ENCODE results near the gene PTPRT. TPM values are rescaled to one million over a fixed set of nuclear protein-coding genes. Genes with fewer than 3 reads are reported as not detected.

The PTPRT gene
- total and polyA plus RNA-seq, 4 donors: 0.14 to 2.8 (median 0.40) TPM

DNA sequence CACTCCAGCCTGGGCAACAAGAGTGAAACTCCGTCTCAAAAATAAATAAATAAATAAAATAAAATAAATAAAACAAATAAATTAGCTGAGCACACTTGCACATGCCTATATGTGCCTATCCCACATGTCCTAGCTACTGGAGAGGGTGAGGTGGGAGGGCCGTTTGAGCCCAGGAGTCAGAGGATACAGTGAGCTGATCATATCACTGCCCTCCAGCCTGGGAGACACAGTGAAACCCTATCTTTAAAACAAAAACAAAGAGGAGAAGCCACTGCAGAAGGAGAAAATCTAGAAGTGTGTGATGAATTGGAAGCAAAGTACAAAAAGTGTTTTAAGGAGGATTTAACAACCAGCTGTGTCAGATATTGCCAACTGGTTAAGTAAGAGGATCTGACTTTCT is 728.4 kb downstream of the PTPRT start:
- no peaks in the 10 kb centered on the region for H3K9me3 ChIP-seq (ENCODE audit: control insufficient read depth in 4 of 4, low read length in 3 of 4)
- H3K36me3 ChIP-seq (ENCODE audit: control insufficient read depth in 4 of 4, insufficient read depth in 3 of 4, low read depth in 1 of 4, low read length in 3 of 4): no peaks in the 10 kb centered on the region
- no peak overlapping the region for H3K4me3 ChIP-seq (ENCODE audit: low read depth in 1 of 3, low read length in 3 of 3)
- no peak overlapping the region for H3K27ac ChIP-seq (ENCODE audit: low read depth in 1 of 2, low read length in 2 of 2)
- no peaks in the 10 kb centered on the region for H3K27me3 ChIP-seq (ENCODE audit: control insufficient read depth in 4 of 4, insufficient read depth in 4 of 4, low read length in 3 of 4)
- 68% methylated on average over 2 of the region's 2 CpGs for WGBS
- H3K4me1 ChIP-seq (ENCODE audit: control insufficient read depth in 4 of 4, insufficient read depth in 4 of 4, low read length in 3 of 4): no peaks in the 10 kb centered on the region
- H3K9ac ChIP-seq (ENCODE audit: low read depth in 1 of 2, low read length in 2 of 2): no peak overlapping the region
- TF ChIP-seq EGR1 (IDR thresholded peaks at IDR 0.05; ENCODE audit: low read depth in 2 of 2): no peak
- TF ChIP-seq YY1 (IDR thresholded peaks at IDR 0.05): no peak
- TF ChIP-seq JUND (IDR thresholded peaks at IDR 0.05): no peak
- TF ChIP-seq, protein P1, sequence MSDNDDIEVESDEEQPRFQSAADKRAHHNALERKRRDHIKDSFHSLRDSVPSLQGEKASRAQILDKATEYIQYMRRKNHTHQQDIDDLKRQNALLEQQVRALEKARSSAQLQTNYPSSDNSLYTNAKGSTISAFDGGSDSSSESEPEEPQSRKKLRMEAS (IDR thresholded peaks at IDR 0.05): no peak
- TF ChIP-seq HNF4G (IDR thresholded peaks at IDR 0.05): no peak
- TF ChIP-seq ATF3 (IDR thresholded peaks at IDR 0.05): no peak
- TF ChIP-seq RXRA (IDR thresholded peaks at IDR 0.05): no peak
- TF ChIP-seq RAD21 (IDR thresholded peaks at IDR 0.05): no peak
- no peak for DNase-seq (ENCODE audit: low spot score)

GRCh38 chr20:42447270-42447669 is 742.4 kb downstream of the PTPRT start:
- TF ChIP-seq YY1 (IDR thresholded peaks at IDR 0.05): no peak
- no peak for TF ChIP-seq FOXA1 (IDR thresholded peaks at IDR 0.05)
- TF ChIP-seq, protein P2, sequence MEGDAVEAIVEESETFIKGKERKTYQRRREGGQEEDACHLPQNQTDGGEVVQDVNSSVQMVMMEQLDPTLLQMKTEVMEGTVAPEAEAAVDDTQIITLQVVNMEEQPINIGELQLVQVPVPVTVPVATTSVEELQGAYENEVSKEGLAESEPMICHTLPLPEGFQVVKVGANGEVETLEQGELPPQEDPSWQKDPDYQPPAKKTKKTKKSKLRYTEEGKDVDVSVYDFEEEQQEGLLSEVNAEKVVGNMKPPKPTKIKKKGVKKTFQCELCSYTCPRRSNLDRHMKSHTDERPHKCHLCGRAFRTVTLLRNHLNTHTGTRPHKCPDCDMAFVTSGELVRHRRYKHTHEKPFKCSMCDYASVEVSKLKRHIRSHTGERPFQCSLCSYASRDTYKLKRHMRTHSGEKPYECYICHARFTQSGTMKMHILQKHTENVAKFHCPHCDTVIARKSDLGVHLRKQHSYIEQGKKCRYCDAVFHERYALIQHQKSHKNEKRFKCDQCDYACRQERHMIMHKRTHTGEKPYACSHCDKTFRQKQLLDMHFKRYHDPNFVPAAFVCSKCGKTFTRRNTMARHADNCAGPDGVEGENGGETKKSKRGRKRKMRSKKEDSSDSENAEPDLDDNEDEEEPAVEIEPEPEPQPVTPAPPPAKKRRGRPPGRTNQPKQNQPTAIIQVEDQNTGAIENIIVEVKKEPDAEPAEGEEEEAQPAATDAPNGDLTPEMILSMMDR (IDR thresholded peaks at IDR 0.05; ENCODE audit: low read depth, low read length, missing input control): no peak
- TF ChIP-seq REST (IDR thresholded peaks at IDR 0.05): no peak
- no peak for TF ChIP-seq JUND (IDR thresholded peaks at IDR 0.05)
- Histone ChIP-seq H3K27me3 (ENCODE audit: control insufficient read depth in 4 of 4, insufficient read depth in 4 of 4, low read length in 3 of 4) (no peaks in the 10 kb centered on the region), H3K36me3 (ENCODE audit: control insufficient read depth in 4 of 4, insufficient read depth in 3 of 4, low read depth in 1 of 4, low read length in 3 of 4) (no peaks in the 10 kb centered on the region), H3K27ac (ENCODE audit: low read depth in 1 of 2, low read length in 2 of 2) (no peak overlapping the region), H3K4me3 (ENCODE audit: low read depth in 1 of 3, low read length in 3 of 3) (no peak overlapping the region), H3K9me3 (ENCODE audit: control insufficient read depth in 4 of 4, low read length in 3 of 4) (no peaks in the 10 kb centered on the region), H3K4me1 (ENCODE audit: control insufficient read depth in 4 of 4, insufficient read depth in 4 of 4, low read length in 3 of 4) (no peaks in the 10 kb centered on the region), H3K9ac (ENCODE audit: low read depth in 1 of 2, low read length in 2 of 2) (no peak overlapping the region)
- 74% methylated on average over 2 of the region's 2 CpGs for WGBS
- no peak for DNase-seq (ENCODE audit: low spot score)

DNA sequence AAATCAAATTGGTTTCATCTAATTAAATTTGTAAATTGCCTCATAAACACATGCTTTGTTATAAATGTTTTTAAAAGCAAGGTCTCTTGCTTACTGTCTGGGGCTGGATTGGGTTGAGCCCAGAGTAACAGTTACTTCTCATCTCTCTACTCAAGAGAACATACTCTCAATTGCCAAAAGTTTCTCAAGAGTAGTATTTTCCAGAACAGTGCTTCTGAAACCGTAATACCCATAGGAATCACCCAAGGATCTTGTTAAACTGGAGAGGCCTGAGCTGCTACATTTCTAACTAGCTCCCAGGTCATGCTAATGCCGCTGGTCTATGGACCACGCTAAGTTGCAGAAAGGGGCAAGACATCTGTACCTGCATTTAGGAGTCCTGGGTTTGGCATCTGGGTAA is 744.9 kb downstream of the PTPRT start:
- Histone ChIP-seq H3K4me1 (ENCODE audit: control insufficient read depth in 4 of 4, insufficient read depth in 4 of 4, low read length in 3 of 4) (no peaks in the 10 kb centered on the region), H3K27ac (ENCODE audit: low read depth in 1 of 2, low read length in 2 of 2) (no peak overlapping the region), H3K4me3 (ENCODE audit: low read depth in 1 of 3, low read length in 3 of 3) (no peak overlapping the region), H3K36me3 (ENCODE audit: control insufficient read depth in 4 of 4, insufficient read depth in 3 of 4, low read depth in 1 of 4, low read length in 3 of 4) (no peaks in the 10 kb centered on the region), H3K27me3 (ENCODE audit: control insufficient read depth in 4 of 4, insufficient read depth in 4 of 4, low read length in 3 of 4) (peaks cover 0 to 6% (median 0%) of the 10 kb centered on the region in 4 donors), H3K9ac (ENCODE audit: low read depth in 1 of 2, low read length in 2 of 2) (no peak overlapping the region), H3K9me3 (ENCODE audit: control insufficient read depth in 4 of 4, low read length in 3 of 4) (peaks cover 0 to 3% (median 0%) of the 10 kb centered on the region in 4 donors)
- TF ChIP-seq FOXA1 (IDR thresholded peaks at IDR 0.05): no peak
- no peak for TF ChIP-seq ATF3 (IDR thresholded peaks at IDR 0.05)
- TF ChIP-seq REST (IDR thresholded peaks at IDR 0.05): no peak
- TF ChIP-seq TAF1 (conservative IDR thresholded peaks at IDR 0.05): no peak
- no peak for TF ChIP-seq HNF4A (conservative IDR thresholded peaks at IDR 0.05)
- TF ChIP-seq EGR1 (IDR thresholded peaks at IDR 0.05; ENCODE audit: low read depth in 2 of 2): no peak
- no peak for TF ChIP-seq SP1 (IDR thresholded peaks at IDR 0.05)
- no peak for TF ChIP-seq RAD21 (IDR thresholded peaks at IDR 0.05)
- TF ChIP-seq, protein P2 (IDR thresholded peaks at IDR 0.05; ENCODE audit: low read depth, low read length, missing input control): no peak
- DNase-seq (ENCODE audit: low spot score): no peak
- 86% methylated on average over 3 of the region's 3 CpGs for WGBS

Measured in liver (tissue), 9 donors.